ENCODE data around the gene SHB.

Gene SHB

GRCh38 chr9:38008168-38009034 lies 60.6 kb downstream of the SHB start:
- DNase-seq (ENCODE audit: low read depth): peak; percentile 62

- no peak for DNase-seq (ENCODE audit: low read depth)
Observed at GRCh38 chr9:38007016-38007415, 62.0 kb downstream of the SHB start.

GRCh38 chr9:38006163-38006562 lies 62.9 kb downstream of the SHB start:
- DNase-seq (ENCODE audit: low read depth): no peak

GRCh38 chr9:38004809-38005560 lies 64.0 kb downstream of the SHB start:
- DNase-seq (ENCODE audit: low read depth): no peak

- no peak for DNase-seq (ENCODE audit: low read depth)
Observed at GRCh38 chr9:38003946-38004808, 64.8 kb downstream of the SHB start.

GRCh38 chr9:38003230-38003629 lies 65.8 kb downstream of the SHB start:
- DNase-seq (ENCODE audit: low read depth): no peak

GRCh38 chr9:38001430-38001829 lies 67.6 kb downstream of the SHB start:
- DNase-seq (ENCODE audit: low read depth): no peak

- no peak for DNase-seq (ENCODE audit: low read depth)
Observed at GRCh38 chr9:38000735-38001134, 68.3 kb downstream of the SHB start.

- DNase-seq (ENCODE audit: low read depth): no peak
Observed at GRCh38 chr9:38000332-38000731, 68.7 kb downstream of the SHB start.

GRCh38 chr9:37999588-38000189 lies 69.3 kb downstream of the SHB start:
- DNase-seq (ENCODE audit: low read depth): no peak

GRCh38 chr9:37998881-37999587 lies 70.0 kb downstream of the SHB start:
- no peak for DNase-seq (ENCODE audit: low read depth)

- DNase-seq (ENCODE audit: low read depth): no peak
Observed at GRCh38 chr9:37997636-37998374, 71.2 kb downstream of the SHB start.

- DNase-seq (ENCODE audit: low read depth): no peak
Observed at GRCh38 chr9:37996819-37997217, 72.2 kb downstream of the SHB start.

GRCh38 chr9:37995961-37996818 lies 72.8 kb downstream of the SHB start:
- no peak for DNase-seq (ENCODE audit: low read depth)

GRCh38 chr9:37995348-37995737 lies 73.7 kb downstream of the SHB start:
- DNase-seq (ENCODE audit: low read depth): no peak

- peak; percentile 47 for DNase-seq (ENCODE audit: low read depth)
Observed at GRCh38 chr9:37994639-37995347, 74.2 kb downstream of the SHB start.

GRCh38 chr9:37992924-37993349 lies 76.1 kb downstream of the SHB start:
- no peak for DNase-seq (ENCODE audit: low read depth)

GRCh38 chr9:37990404-37991015 lies 78.5 kb downstream of the SHB start:
- DNase-seq (ENCODE audit: low read depth): no peak

Data from fibroblast of the conjunctiva (primary cell).